Nasal cavity respiratory epithelium epithelial cell of viscerocranial mucosa (primary cell): Measurements from ENCODE around the gene LRRC10. TPM values are rescaled to one million over a fixed set of nuclear protein-coding genes. Genes with fewer than 3 reads are reported as not detected.

Source experiments
- total RNA-seq: library from RNA; depleted of rRNA; stranded (reverse); fragments of >200 nt; gene quantifications from 2 replicates; pipeline ENCODE4 v1.2.3, GENCODE V29; 2014

Gene LRRC10, protein sequence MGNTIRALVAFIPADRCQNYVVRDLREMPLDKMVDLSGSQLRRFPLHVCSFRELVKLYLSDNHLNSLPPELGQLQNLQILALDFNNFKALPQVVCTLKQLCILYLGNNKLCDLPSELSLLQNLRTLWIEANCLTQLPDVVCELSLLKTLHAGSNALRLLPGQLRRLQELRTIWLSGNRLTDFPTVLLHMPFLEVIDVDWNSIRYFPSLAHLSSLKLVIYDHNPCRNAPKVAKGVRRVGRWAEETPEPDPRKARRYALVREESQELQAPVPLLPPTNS
- not detected in 2 replicates for total RNA-seq

DNA sequence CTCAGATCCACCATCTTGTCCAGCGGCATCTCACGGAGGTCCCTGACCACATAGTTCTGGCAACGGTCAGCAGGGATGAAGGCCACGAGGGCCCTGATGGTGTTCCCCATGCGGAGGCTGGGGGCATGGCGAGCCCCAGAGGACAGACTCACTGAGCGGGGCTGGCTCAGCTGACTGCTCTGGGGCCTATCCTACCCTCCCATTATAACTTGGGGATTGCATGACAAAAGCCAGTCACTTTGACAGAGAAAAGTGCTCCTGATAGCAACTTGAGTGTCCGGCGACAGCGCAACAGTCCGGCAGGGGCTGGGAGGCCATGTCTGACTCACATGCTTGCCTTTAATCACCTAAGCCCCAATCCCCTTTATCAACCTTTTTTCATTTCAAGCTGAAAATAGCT, at the start of gene LRRC10:
LRRC10 (minus strand) TSS at position 179 of the 400 bp plus-strand sequence; CDS start at position 110, 69 bp downstream.

GRCh38 chr12:69585189-69586062, 25.3 kb downstream of the LRRC10 start, which contains the start of gene CCT2:
CCT2 (plus strand) TSS chr12:69585459; CDS start chr12:69585522, 63 bp downstream.

Other genes with a start within 250 kb of the LRRC10 start
- gene FRS2, start 140.5 kb downstream of the LRRC10 start, total RNA-seq, result 36.6 and 60.5 TPM in 2 replicates
- 187 and 227 TPM in 2 replicates for gene CCT2, start 25.4 kb downstream of the LRRC10 start, total RNA-seq
- not detected in 2 replicates for gene BEST3, start 88.4 kb upstream of the LRRC10 start, total RNA-seq
- gene RAB3IP, start 128.0 kb upstream of the LRRC10 start, total RNA-seq, result 55.5 and 72.5 TPM in 2 replicates
- 0.34 and 0.43 TPM in 2 replicates for gene MYRFL, start 214.3 kb upstream of the LRRC10 start, total RNA-seq